Umbilical cord (tissue), 2 donors: ENCODE measurements around the gene FANCE. TPM values are rescaled to one million over a fixed set of nuclear protein-coding genes. Genes with fewer than 3 reads are reported as not detected.
"Not testable (repeated sequence)": the region's sequence is repeated elsewhere in the genome, so short reads cannot be mapped to it uniquely, and the experiment has no call there.

ENCODE experiments used
- DNase-seq: peaks from one replicate; pipeline ENCODE4 v3.0.0-alpha.2; 2015; ENCODE audit warnings: low spot score
- total RNA-seq: library from RNA; depleted of rRNA; stranded (reverse); fragments of >200 nt; gene quantifications from one replicate; pipeline ENCODE4 v1.2.3, GENCODE V29; 2014; ENCODE audit warnings: low replicate concordance; ENCODE audit not compliant: insufficient read depth

FANCE gene
- total RNA-seq, 1 donor from 2014 or later: 5.1 TPM

- DNase-seq: no peak
Measured at GRCh38 chr6:35429463-35429862, 22.7 kb upstream of the FANCE start.

GRCh38 chr6:35432291-35432690 is 19.8 kb upstream of the FANCE start:
- no peak for DNase-seq

GRCh38 chr6:35432702-35433101 is 19.4 kb upstream of the FANCE start:
- DNase-seq: not testable (repeated sequence)

- DNase-seq: no peak
Measured at GRCh38 chr6:35435074-35435837, 16.9 kb upstream of the FANCE start.

GRCh38 chr6:35436071-35436857 is 15.9 kb upstream of the FANCE start:
- no peak for DNase-seq

- not testable (repeated sequence) for DNase-seq
Measured at GRCh38 chr6:35438378-35439065, 13.6 kb upstream of the FANCE start.

GRCh38 chr6:35439308-35439707 is 12.8 kb upstream of the FANCE start:
- no peak for DNase-seq

GRCh38 chr6:35441205-35441604 is 10.9 kb upstream of the FANCE start:
- no peak for DNase-seq

- DNase-seq: no peak
Measured at GRCh38 chr6:35441642-35442041, 10.5 kb upstream of the FANCE start.

- DNase-seq: no peak
Measured at GRCh38 chr6:35442693-35443092, 9.4 kb upstream of the FANCE start.

GRCh38 chr6:35443341-35444030 is 8.7 kb upstream of the FANCE start:
- DNase-seq: no peak

- DNase-seq: no peak
Measured at GRCh38 chr6:35445691-35446090, 6.4 kb upstream of the FANCE start.

- no peak for DNase-seq
Measured at GRCh38 chr6:35448191-35448590, 3.9 kb upstream of the FANCE start.

GRCh38 chr6:35449287-35449881 is 2.8 kb upstream of the FANCE start:
- DNase-seq: peak; percentile 79

GRCh38 chr6:35451354-35452182 is 570 bp upstream of the FANCE start:
- DNase-seq: no peak

- peak; percentile 30 for DNase-seq
Measured at GRCh38 chr6:35453236-35453635, 1.1 kb downstream of the FANCE start.

GRCh38 chr6:35454391-35455110 is 2.4 kb downstream of the FANCE start:
- DNase-seq: peak; percentile 43

- no peak for DNase-seq
Measured at GRCh38 chr6:35457907-35458306, 5.8 kb downstream of the FANCE start.

- DNase-seq: no peak
Measured at GRCh38 chr6:35461270-35461669, 9.1 kb downstream of the FANCE start.

- no peak for DNase-seq
Measured at GRCh38 chr6:35463292-35463691, 11.2 kb downstream of the FANCE start.
